ENCODE data around the gene COMT. TPM values are rescaled to one million over a fixed set of nuclear protein-coding genes. Genes with fewer than 3 reads are reported as not detected.

COMT gene
- total and polyA plus RNA-seq, 9 of the 15 experiments (the other 6 are each of a cell fraction or from before 2014, with no cell fraction given): 12.5 to 351 (median 155) TPM

GRCh38 chr22:19948057-19948760 lies 6.6 kb downstream of the COMT start (continued):
- TF ChIP-seq TFAP4 (CRISPR knock-in tag; IDR thresholded peaks at IDR 0.05; ENCODE audit: borderline replicate concordance): no peak
- no peak for TF ChIP-seq SMAD1 (IDR thresholded peaks at IDR 0.05; ENCODE audit: low read depth, low read length, partially characterized antibody)
- 0 out of 2 replicates have a peak, but pooled peaks have one; percentile 3 for TF ChIP-seq ZNF445 (CRISPR knock-in tag; IDR thresholded peaks at IDR 0.05; ENCODE audit: low read depth)
- TF ChIP-seq ETV6 (IDR thresholded peaks at IDR 0.05; ENCODE audit: borderline replicate concordance in 1 of 2, low read depth in 2 of 2, low read length in 1 of 2): no peak
- no peak for TF ChIP-seq ETV6 (CRISPR knock-in tag; IDR thresholded peaks at IDR 0.05; ENCODE audit: borderline replicate concordance)
- no peak for TF ChIP-seq ATF7 (IDR thresholded peaks at IDR 0.05)
- TF ChIP-seq SLC30A9 (CRISPR knock-in tag; IDR thresholded peaks at IDR 0.05): no peak
- 0 out of 2 replicates have a peak, but pooled peaks have one; percentile 43 for TF ChIP-seq MTF1 (CRISPR knock-in tag; IDR thresholded peaks at IDR 0.05; ENCODE audit: borderline replicate concordance)
- no peak for TF ChIP-seq E4F1 (CRISPR knock-in tag; IDR thresholded peaks at IDR 0.05; ENCODE audit: borderline replicate concordance)
- peak; percentile 24 for TF ChIP-seq WHSC1 (IDR thresholded peaks at IDR 0.05; ENCODE audit: low read length)
- no peak for TF ChIP-seq MNT (conservative IDR thresholded peaks at IDR 0.05)
- TF ChIP-seq MLX (CRISPR knock-in tag; conservative IDR thresholded peaks at IDR 0.05): no peak; a peak in 1 of 4 replicates
- TF ChIP-seq MBD1 (CRISPR knock-in tag; IDR thresholded peaks at IDR 0.05): peak; percentile 82
- no peak for TF ChIP-seq TRIM24 (IDR thresholded peaks at IDR 0.05)
- no peak for TF ChIP-seq CBX2 (IDR thresholded peaks at IDR 0.05; ENCODE audit: insufficient read depth, low read length, poor library complexity, severe bottlenecking)
- no peak for TF ChIP-seq MEIS2 (IDR thresholded peaks at IDR 0.05; ENCODE audit: partially characterized antibody)
- 0 out of 2 replicates have a peak, but pooled peaks have one; percentile 12 for TF ChIP-seq GABPB2 (CRISPR knock-in tag; conservative IDR thresholded peaks at IDR 0.05)
- TF ChIP-seq CREB3L1 (IDR thresholded peaks at IDR 0.05; ENCODE audit: borderline replicate concordance, low read depth): no peak
